Measurements from ENCODE around the gene RNF26.

The RNF26 gene

DNA sequence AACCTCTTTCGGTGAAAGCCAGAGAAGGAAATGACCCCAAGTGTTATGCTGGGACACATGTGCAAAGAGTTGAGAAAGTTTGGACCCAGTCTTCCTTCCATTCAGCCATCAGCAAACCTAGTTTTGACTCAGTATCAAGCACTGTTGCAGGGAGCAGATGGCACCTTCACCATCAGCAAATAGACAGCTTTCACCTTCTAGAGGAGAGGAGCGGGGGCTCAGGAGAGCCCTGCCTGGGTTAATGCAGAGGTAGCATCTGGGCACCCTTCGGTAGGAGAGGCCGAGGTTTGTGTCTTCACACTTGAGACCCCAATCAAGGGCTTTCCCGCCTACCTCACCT is 28.4 kb downstream of the RNF26 start:
- TF ChIP-seq, protein P1, sequence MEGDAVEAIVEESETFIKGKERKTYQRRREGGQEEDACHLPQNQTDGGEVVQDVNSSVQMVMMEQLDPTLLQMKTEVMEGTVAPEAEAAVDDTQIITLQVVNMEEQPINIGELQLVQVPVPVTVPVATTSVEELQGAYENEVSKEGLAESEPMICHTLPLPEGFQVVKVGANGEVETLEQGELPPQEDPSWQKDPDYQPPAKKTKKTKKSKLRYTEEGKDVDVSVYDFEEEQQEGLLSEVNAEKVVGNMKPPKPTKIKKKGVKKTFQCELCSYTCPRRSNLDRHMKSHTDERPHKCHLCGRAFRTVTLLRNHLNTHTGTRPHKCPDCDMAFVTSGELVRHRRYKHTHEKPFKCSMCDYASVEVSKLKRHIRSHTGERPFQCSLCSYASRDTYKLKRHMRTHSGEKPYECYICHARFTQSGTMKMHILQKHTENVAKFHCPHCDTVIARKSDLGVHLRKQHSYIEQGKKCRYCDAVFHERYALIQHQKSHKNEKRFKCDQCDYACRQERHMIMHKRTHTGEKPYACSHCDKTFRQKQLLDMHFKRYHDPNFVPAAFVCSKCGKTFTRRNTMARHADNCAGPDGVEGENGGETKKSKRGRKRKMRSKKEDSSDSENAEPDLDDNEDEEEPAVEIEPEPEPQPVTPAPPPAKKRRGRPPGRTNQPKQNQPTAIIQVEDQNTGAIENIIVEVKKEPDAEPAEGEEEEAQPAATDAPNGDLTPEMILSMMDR (IDR thresholded peaks at IDR 0.05; ENCODE audit: insufficient read depth, missing control alignments) = no peak
- no peak for DNase-seq (ENCODE audit: insufficient read length, low spot score)
- no peak for FAIRE-seq

DNA sequence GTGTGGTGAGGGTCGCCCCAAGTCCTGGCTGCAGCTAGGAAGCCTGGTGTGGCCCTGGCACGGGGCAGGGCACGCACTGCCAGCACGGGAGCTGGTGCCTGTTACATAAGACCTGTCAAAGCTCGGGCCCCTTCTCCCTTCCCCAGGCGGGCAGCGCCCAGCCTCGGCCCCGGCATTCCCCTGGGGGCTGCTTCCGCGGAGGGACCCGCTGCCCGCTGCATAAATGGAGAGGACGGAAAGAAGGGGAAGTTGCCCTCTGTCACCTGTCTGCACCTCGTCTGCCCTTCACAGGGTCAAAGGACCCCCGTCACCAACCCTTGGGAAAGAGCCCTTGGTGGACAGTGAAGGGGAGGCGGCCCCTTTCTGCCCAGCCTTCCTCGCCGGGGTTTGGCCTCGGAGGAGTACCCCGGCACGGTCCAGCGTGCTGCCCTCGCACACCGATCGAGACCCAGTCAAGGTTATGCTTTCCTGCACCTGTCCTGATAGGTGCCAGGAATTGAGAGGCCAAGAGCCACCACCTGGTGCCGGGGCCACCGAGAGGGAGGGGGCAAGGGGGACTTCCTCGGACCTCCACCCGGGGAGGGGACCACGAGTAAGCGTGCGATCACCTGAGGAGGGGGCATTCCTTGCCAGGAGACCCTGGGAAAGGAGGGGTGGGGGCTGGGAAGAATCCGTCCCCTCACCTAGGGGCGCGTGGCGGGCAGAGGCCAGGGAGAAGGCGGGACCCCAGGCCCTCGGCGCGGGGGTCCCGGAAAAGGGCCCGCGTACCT is 28.9 kb downstream of the RNF26 start:
- FAIRE-seq (no peak), DNase-seq (ENCODE audit: insufficient read length, low spot score) (no peak)
- TF ChIP-seq, protein P1 (IDR thresholded peaks at IDR 0.05; ENCODE audit: insufficient read depth, missing control alignments) = no peak

GRCh38 chr11:119363851-119364590 is 29.7 kb downstream of the RNF26 start:
- TF ChIP-seq, protein P1 (IDR thresholded peaks at IDR 0.05; ENCODE audit: insufficient read depth, missing control alignments) = no peak
- no peak for DNase-seq (ENCODE audit: insufficient read length, low spot score)
- no peak for FAIRE-seq

DNA sequence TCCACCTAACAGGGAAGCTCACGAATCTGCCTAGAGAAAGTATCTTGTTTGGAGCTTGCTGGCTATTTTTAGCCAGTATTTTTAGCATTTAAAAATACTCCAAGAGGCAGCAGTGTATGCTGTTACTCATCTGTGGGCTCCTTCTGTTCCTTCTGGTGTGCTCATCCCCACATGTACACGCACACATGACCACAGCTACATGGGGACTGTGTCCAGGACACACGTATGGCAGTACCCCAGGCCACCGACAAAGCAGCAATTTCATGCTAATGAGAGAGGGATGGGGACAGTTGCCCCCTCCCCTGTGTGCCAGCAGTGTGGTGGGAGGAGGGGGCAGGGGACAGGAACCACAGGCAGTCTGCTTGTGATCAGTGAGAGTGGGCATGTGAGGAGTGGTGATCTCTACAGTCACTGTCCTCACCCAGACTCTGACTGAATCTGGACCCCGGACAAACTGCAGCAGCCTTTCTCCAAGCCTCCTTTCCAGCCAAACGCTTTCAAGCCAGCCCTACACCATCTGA is 30.8 kb downstream of the RNF26 start:
- TF ChIP-seq, protein P1 (IDR thresholded peaks at IDR 0.05; ENCODE audit: insufficient read depth, missing control alignments) = no peak
- DNase-seq (ENCODE audit: insufficient read length, low spot score) (no peak), FAIRE-seq (no peak)

GRCh38 chr11:119366690-119367620 is 32.6 kb downstream of the RNF26 start:
- FAIRE-seq (no peak), DNase-seq (ENCODE audit: insufficient read length, low spot score) (no peak)
- TF ChIP-seq, protein P1 (IDR thresholded peaks at IDR 0.05; ENCODE audit: insufficient read depth, missing control alignments) = no peak

GRCh38 chr11:119367661-119368120 is 33.4 kb downstream of the RNF26 start:
- TF ChIP-seq, protein P1 (IDR thresholded peaks at IDR 0.05; ENCODE audit: insufficient read depth, missing control alignments) = no peak
- no peak for DNase-seq (ENCODE audit: insufficient read length, low spot score)
- FAIRE-seq = no peak

Measured in D721Med (cell line).